ENCODE results near the gene C16orf96. TPM values are rescaled to one million over a fixed set of nuclear protein-coding genes. Genes with fewer than 3 reads are reported as not detected.
A peak's percentile ranks its signal among the peaks of the same experiment; 100 is the strongest.

Gene C16orf96
- total and polyA plus RNA-seq, 10 donors = 0.06 to 0.33 (median 0.21) TPM

DNA sequence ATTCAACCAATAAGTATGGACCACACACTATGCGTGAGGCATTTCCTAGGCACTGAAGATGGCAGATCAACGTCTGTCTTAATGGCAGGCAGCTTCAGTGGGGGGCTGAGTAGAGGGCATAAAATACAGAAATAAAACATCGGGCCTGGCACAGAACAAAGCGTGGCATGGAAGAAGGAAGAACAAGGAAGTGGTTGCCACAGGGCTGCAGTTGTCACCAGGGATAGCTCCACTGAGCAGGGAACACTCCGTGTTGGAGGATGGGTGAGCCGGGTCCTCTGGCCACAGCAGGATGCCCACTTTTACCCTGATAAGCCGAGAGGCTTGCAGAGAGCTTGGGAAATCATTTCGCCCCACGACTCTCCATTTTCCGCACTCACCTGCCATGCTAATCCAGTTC lies 23.9 kb upstream of the C16orf96 start:
- Histone ChIP-seq H3K9me3 (no peaks in the 10 kb centered on the region), H3K4me1 (peaks cover 0 to 50% (median 15%) of the 10 kb centered on the region in 6 donors), H3K36me3 (peaks cover 0 to 18% (median 4%) of the 10 kb centered on the region in 6 donors), H3K27me3 (replicated peaks in 1 of 7) (no peaks in the 10 kb centered on the region), H3K4me3 (no peak overlapping the region), H3K27ac (no peak overlapping the region)
- TF ChIP-seq, protein P1, sequence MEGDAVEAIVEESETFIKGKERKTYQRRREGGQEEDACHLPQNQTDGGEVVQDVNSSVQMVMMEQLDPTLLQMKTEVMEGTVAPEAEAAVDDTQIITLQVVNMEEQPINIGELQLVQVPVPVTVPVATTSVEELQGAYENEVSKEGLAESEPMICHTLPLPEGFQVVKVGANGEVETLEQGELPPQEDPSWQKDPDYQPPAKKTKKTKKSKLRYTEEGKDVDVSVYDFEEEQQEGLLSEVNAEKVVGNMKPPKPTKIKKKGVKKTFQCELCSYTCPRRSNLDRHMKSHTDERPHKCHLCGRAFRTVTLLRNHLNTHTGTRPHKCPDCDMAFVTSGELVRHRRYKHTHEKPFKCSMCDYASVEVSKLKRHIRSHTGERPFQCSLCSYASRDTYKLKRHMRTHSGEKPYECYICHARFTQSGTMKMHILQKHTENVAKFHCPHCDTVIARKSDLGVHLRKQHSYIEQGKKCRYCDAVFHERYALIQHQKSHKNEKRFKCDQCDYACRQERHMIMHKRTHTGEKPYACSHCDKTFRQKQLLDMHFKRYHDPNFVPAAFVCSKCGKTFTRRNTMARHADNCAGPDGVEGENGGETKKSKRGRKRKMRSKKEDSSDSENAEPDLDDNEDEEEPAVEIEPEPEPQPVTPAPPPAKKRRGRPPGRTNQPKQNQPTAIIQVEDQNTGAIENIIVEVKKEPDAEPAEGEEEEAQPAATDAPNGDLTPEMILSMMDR (IDR thresholded peaks at IDR 0.05 in 8 of 11, conservative IDR thresholded peaks at IDR 0.05 in 3 of 11) = no peak
- TF ChIP-seq POLR2AphosphoS5 (IDR thresholded peaks at IDR 0.05) = no peak
- no peak for TF ChIP-seq POLR2A (IDR thresholded peaks at IDR 0.05)
- WGBS, 5 donors = 88 to 97% (median 93%) methylated on average over 10 of the region's 10 CpGs
- intact Hi-C loops (cut with DNase I; ENCODE audit: low total_unique reads) = no loop called here
- no peak for DNase-seq

DNA sequence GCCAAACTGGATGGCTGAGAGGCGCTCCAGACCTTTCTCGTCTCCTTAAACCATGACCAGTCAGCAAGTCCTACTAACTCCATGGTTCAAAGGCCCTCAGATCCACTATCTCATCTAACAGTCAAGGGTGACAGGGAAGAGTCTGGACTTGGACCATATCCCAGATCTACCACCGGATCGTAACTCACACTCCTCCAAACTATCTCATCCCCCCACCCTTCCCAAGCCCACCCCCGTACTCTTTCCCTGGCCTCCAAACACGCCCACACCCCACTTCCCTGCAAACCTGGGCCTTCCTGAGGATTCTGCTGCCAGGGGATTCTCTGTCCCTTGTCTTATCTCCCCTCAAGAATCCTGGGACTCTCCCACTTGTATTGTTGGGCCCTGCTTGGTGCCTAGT lies 22.6 kb upstream of the C16orf96 start:
- Histone ChIP-seq H3K27me3 (replicated peaks in 1 of 7) (peaks cover 0 to 11% (median 0%) of the 10 kb centered on the region in 7 donors), H3K4me3 (no peak overlapping the region), H3K36me3 (peaks cover 0 to 18% (median 4%) of the 10 kb centered on the region in 6 donors), H3K9me3 (no peaks in the 10 kb centered on the region), H3K4me1 (peaks cover 0 to 58% (median 21%) of the 10 kb centered on the region in 6 donors), H3K27ac (no peak overlapping the region)
- intact Hi-C loops (cut with DNase I; ENCODE audit: low total_unique reads) = no loop called here
- DNase-seq = no peak
- 81 to 96% (median 85%) methylated on average over 6 of the region's 6 CpGs for WGBS, 5 donors
- TF ChIP-seq POLR2AphosphoS5 (IDR thresholded peaks at IDR 0.05) (no peak), POLR2A (IDR thresholded peaks at IDR 0.05) (no peak)
- TF ChIP-seq, protein P1 (IDR thresholded peaks at IDR 0.05 in 8 of 11, conservative IDR thresholded peaks at IDR 0.05 in 3 of 11) = no peak

DNA sequence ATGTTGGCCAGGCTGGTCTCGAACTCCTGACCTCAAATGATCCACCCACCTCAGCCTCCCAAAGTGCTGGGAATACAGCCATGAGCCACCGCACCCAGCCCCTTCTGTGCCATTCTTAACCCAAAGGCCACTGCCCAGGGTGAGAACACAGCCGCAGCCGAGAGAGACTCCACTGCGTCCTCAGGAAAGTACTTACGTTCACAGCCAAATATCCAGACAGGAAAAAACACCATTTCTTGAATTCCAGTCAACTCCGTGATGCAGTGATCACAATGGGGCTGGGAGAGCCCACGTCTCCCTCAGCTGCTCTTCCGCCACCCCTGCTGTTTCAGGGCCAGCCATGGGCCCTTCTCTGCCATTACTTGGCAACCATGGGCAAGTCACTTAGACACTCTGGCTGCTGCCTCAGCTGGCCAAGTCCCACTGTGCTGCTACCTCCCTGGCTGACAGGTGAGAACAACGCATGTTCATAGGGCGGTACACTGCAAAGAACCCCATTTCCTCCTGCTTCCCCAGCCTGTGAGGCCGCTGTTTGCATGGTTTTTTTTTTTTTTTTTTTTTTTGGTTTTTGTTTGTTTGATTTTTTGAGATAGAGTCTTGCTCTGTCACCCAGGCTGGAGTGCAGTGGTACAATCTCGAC lies 21.9 kb upstream of the C16orf96 start:
- 81 to 90% (median 87%) methylated on average over 13 of the region's 13 CpGs for WGBS, 5 donors
- intact Hi-C loops (cut with DNase I; ENCODE audit: low total_unique reads) = no loop called here
- no peak overlapping the region for H3K4me3 ChIP-seq
- no peak for DNase-seq
- peak overlapping the region in 1 of 8 donors; percentile 36 for H3K27ac ChIP-seq
- peaks cover 0 to 11% (median 0%) of the 10 kb centered on the region in 7 donors for H3K27me3 ChIP-seq (replicated peaks in 1 of 7)
- H3K36me3 ChIP-seq = peaks cover 0 to 18% (median 4%) of the 10 kb centered on the region in 6 donors
- peaks cover 0 to 6% (median 3%) of the 10 kb centered on the region in 8 donors for H3K9me3 ChIP-seq
- no peak for TF ChIP-seq POLR2AphosphoS5 (IDR thresholded peaks at IDR 0.05)
- TF ChIP-seq POLR2A (IDR thresholded peaks at IDR 0.05) = no peak
- TF ChIP-seq, protein P1 (IDR thresholded peaks at IDR 0.05 in 8 of 11, conservative IDR thresholded peaks at IDR 0.05 in 3 of 11) = no peak
- H3K4me1 ChIP-seq = peaks cover 0 to 56% (median 23%) of the 10 kb centered on the region in 6 donors

DNA sequence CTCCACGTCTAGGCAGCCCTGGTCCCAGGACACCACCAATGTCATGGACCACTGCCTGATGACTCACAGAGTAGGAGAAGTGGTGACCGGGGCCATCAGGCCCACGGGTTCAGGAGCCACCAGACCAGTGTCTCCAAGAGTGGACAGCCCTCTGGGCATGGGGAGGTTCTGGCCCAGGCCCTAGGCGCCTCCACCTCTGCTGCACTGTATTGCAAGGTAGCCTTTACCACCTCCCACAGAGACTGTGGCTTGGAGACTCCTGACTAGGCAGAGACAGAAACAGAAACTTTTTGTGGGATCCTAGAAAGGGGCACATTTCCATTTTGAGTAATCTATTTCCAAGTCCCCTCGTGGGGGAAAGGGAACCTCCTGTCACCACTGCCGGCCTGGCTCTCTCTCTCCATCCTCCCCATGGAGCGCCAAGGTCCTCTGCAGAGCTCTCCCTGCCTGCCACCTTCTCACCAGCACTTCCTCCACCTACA lies 20.5 kb upstream of the C16orf96 start:
- WGBS, 5 donors = 52 to 69% (median 60%) methylated on average over 6 to 7 of the region's 7 CpGs
- Histone ChIP-seq H3K27ac (peak overlapping the region in 1 of 8 donors; percentile 28), H3K9me3 (peaks cover 0 to 17% (median 8%) of the 10 kb centered on the region in 8 donors), H3K4me3 (no peak overlapping the region), H3K4me1 (peaks cover 0 to 45% (median 19%) of the 10 kb centered on the region in 6 donors), H3K36me3 (peaks cover 0 to 18% (median 4%) of the 10 kb centered on the region in 6 donors), H3K27me3 (replicated peaks in 1 of 7) (peaks cover 0 to 11% (median 0%) of the 10 kb centered on the region in 7 donors)
- DNase-seq = no peak
- intact Hi-C loops (cut with DNase I; ENCODE audit: low total_unique reads) = no loop called here
- TF ChIP-seq POLR2AphosphoS5 (IDR thresholded peaks at IDR 0.05) = no peak
- TF ChIP-seq, protein P1 (IDR thresholded peaks at IDR 0.05 in 8 of 11, conservative IDR thresholded peaks at IDR 0.05 in 3 of 11) = no peak
- TF ChIP-seq POLR2A (IDR thresholded peaks at IDR 0.05) = no peak

Data from spleen (tissue), 11 donors.